OCI-LY1 (cell line): ENCODE data around the gene SAMD14.

Experiments used
- EZH2 ChIP-seq: fragments of 200-600 bp; sonication (generic), shearing (Covaris generic); IDR thresholded peaks from 2 replicates; pipeline ENCODE4 v1.8.0; 2017; ENCODE audit warnings: borderline replicate concordance, mixed run types, mild to moderate bottlenecking, antibody characterized with exemption, low read length, moderate library complexity, mixed read lengths
- TF ChIP-seq, protein P1 (sequence below): fragments of 200-600 bp; sonication (generic), shearing (Covaris generic); IDR thresholded peaks from 2 replicates; pipeline ENCODE4 v1.5.1; 2017; ENCODE audit warnings: mild to moderate bottlenecking, antibody characterized with exemption, low read length, moderate library complexity, mixed read lengths

DNA sequence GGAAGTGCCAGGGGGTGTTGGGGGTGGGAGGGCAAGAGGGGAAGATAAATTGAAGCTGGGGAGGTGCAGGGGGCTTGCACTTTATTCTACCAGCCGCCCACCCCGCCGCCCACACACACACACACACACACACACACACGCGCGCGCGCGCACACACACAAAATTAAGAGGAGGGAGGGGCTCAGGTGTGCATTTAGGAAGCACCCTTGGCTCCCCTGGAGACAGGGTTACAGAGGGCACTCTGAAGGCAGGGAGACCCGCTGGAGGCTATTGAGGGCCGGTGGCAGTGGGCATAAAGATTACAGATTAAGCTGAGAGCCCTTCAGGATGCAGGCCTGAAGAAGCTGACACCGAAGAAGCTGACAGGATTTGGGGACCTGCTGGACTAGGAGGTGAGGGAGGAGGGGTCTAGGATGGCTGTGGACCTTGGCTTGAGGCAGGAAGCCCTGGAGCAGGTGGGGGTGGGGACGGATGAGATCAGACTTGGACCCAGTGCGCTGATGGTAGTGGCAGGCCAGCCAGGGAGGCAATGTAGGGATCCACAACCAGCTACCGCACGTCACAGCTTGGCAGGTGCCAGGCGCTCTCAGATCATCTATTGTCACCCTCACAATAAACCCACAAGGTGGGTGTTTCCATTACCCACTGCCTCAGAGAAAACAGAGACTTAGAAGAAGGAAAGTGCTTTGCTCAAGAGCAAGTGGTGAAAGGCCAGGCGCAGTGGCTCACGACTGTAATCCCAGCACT is 772 bp upstream of the SAMD14 start:
- no peak for TF ChIP-seq EZH2
- TF ChIP-seq, protein P1, sequence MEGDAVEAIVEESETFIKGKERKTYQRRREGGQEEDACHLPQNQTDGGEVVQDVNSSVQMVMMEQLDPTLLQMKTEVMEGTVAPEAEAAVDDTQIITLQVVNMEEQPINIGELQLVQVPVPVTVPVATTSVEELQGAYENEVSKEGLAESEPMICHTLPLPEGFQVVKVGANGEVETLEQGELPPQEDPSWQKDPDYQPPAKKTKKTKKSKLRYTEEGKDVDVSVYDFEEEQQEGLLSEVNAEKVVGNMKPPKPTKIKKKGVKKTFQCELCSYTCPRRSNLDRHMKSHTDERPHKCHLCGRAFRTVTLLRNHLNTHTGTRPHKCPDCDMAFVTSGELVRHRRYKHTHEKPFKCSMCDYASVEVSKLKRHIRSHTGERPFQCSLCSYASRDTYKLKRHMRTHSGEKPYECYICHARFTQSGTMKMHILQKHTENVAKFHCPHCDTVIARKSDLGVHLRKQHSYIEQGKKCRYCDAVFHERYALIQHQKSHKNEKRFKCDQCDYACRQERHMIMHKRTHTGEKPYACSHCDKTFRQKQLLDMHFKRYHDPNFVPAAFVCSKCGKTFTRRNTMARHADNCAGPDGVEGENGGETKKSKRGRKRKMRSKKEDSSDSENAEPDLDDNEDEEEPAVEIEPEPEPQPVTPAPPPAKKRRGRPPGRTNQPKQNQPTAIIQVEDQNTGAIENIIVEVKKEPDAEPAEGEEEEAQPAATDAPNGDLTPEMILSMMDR, result no peak
